Left lobe of liver (tissue), 2 donors: Measurements from ENCODE around the gene CYB5R4. TPM values are rescaled to one million over a fixed set of nuclear protein-coding genes. Genes with fewer than 3 reads are reported as not detected.

Experiments
- ATAC-seq: fragments of 200-7000 bp; cut with Tn5 transposase; one replicate; pipeline ENCODE4 v1.9.1; 2020; ENCODE audit warnings: mild to moderate bottlenecking, moderate library complexity
- DNase-seq: peaks from one replicate; pipeline ENCODE4 v3.0.0-alpha.2; 2020; ENCODE audit warnings: low spot score
- total RNA-seq: library from RNA; stranded (reverse); gene quantifications from one replicate; pipeline ENCODE4 v1.2.1, GENCODE V29; 2021
- donor health status: DM: no; HTN: no; CAD: no; lungs with moderate emphysema.
- donor health status: DM: no; HTN: yes; CAD: no.

CYB5R4 gene
- total RNA-seq, 1 donor from 2014 or later = 6.7 TPM

DNA sequence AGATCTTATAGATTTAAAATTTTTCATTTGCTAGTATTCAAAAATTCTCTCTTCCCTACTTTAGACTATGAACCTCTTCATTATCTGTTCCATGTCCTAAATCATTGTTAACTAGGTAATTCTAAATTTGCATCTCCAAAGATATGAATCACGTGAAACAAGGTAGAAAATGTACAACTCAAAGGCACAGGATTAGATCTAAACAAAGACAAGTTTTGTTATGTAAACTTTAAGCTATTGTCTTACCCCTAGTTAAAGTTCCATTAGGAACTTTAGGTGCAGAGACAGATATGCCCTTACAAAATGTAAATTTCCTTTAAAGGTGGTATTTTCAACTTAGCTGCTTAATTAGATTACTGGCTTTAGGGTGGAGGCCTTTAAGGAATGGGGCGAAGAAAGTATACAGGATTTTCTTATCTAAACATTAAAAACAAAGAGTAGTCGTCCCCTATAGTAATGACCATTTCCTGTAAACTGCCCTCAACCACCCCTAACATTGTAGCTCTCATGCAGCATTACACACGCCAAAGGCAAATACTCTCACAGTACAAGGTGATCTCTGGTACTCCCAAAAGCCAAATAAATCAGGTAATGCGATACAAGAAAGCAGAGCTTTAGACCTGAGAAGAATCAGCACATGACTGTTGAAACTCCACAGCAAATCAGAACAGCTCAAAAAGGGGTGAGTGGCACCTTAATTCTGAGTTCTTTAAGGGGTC is 116.7 kb downstream of the CYB5R4 start:
- DNase-seq (no peak), ATAC-seq (no peak)

DNA sequence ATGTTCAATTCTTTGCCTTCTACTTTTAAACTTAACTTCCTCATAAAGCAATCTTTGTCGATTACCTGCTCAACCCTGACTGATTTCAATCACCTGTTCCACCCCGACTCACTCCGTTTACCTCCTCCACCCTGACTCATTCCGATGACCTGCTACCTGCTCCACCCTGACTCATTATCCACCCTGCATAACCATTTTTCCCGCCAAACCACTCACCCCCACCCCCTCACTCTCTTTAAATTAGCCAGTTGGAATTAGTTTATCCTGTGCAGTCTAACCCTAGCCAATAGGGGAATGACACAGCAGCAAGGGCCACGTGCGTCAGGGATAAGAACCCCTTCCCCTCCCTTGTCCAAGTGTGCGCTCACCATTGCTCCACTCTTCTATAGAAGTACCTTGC is 117.4 kb downstream of the CYB5R4 start:
- DNase-seq (no peak), ATAC-seq (no peak)

DNA sequence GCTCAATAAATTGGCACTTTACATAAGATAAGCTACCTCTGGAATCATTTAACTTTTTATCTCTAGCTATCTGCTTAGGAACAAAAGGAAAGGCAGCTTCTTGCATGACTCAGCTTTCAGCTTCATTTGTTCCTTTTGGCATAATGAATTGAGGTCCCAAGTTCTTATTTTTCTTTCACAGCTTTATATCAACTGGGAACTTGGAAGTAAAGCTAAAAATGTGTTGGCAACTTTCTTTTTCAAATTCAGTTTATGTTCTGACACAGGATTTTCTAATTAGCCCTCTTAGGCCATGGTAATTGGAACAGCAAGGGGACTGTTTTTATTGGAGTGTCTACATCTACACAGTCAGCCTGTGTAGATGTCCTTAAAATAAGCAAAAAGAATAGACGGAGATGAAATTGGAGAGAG is 118.8 kb downstream of the CYB5R4 start:
- ATAC-seq = no peak
- DNase-seq = no peak

DNA sequence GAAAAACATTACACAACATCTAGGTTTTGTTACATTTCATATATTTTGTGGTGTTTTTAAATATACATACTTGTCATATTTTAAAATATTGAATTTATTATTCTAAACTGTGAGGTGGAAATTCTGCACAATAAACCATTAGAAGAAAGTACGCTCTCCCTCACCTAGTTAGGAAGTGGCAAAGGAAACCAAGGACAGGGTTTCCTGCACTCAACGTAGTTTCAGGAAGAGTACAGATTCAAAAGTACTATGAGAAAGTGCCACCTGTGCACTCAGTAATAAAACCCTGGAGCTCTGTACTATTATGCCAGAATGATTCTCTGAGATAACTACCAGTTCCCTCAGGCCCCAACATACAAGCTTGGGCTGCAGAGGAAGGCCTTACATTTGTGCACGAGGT is 119.5 kb downstream of the CYB5R4 start:
- DNase-seq = no peak
- no peak for ATAC-seq

DNA sequence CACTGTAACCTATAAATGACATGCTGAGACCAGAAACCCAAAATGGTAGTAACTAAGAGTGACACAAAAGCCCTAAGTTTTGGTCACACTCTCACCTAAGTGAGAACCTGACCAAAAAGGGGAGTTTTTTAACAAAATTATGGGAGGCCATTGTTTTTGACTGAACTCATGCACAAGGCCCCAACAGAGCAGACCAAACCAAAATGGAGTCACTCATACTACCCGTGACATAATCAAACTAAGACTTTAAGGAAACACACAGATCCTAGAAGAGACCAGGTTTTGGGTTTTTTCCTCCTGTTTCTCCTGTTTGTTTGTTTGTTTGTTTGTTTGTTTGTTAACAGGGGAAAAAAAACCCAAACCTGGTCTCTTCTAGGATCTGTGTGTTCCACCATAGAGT is 124.9 kb downstream of the CYB5R4 start:
- ATAC-seq (no peak), DNase-seq (no peak)

GRCh38 chr6:83985308-83985713 is 125.8 kb downstream of the CYB5R4 start:
- DNase-seq (no peak), ATAC-seq (no peak)

GRCh38 chr6:83985715-83986114 is 126.2 kb downstream of the CYB5R4 start:
- DNase-seq = no peak
- ATAC-seq = no peak

- ATAC-seq (no peak), DNase-seq (no peak)
These were observed 138.6 kb downstream of the CYB5R4 start for GRCh38 chr6:83998021-83998584.

- DNase-seq = no peak
- ATAC-seq = no peak
These were observed 141.6 kb downstream of the CYB5R4 start for GRCh38 chr6:84001119-84001518.

DNA sequence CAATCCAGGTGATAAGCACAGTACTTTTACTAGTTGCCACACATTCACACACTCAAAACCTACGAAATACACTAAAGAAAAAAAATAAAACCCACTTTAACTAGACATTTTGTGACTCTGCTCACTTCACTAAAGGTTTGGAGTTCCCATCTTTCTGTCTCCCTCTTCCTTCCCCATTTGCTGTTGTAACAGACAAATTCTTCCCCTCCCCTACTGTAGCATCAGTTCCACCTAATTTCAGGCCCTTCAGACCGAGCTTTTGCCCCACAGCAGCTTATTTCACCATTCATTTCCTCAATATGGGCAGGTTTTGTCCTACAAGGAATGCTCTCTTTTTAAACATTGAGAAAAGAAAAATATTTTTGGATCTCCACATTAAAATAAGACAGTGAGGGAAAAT is 142.7 kb downstream of the CYB5R4 start:
- DNase-seq (no peak), ATAC-seq (no peak)

GRCh38 chr6:84003131-84003530 is 143.6 kb downstream of the CYB5R4 start:
- DNase-seq (no peak), ATAC-seq (no peak)

DNA sequence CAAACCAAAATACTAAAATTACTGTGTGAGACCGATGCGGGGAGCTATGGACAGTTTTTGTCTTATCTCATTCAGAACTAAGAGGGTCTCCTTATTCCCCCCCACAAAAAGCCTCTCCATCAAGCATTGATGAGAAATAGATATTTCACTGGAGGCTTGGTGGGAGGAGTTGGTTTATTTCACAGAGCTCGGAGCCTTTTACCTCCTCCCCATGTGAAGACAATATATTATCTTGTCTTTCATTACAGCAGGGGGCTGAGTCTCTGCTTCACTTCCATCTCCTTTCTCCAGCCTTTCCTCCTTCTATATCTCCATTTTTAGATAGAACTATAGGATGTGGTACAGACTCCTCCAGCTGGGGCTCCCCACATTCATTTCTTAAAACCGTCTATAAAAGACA is 144.2 kb downstream of the CYB5R4 start:
- ATAC-seq (no peak), DNase-seq (no peak)

- ATAC-seq (no peak), DNase-seq (no peak)
These were observed 148.4 kb downstream of the CYB5R4 start for GRCh38 chr6:84007871-84008270.

GRCh38 chr6:84013354-84013753 is 153.9 kb downstream of the CYB5R4 start:
- ATAC-seq = no peak
- DNase-seq = no peak

- ATAC-seq = no peak
- DNase-seq = no peak
These were observed 154.4 kb downstream of the CYB5R4 start for GRCh38 chr6:84013931-84014330.

- ATAC-seq (no peak), DNase-seq (no peak)
These were observed 156.5 kb downstream of the CYB5R4 start for GRCh38 chr6:84016029-84016428.

Other genes with a start within 250 kb of the CYB5R4 start
- not detected for gene SNAP91, start 150.6 kb upstream of the CYB5R4 start, total RNA-seq
- gene RIPPLY2, start 6.3 kb upstream of the CYB5R4 start, total RNA-seq = not detected
- 0.13 TPM for gene MRAP2, start 174.1 kb downstream of the CYB5R4 start, total RNA-seq